GM10248 (cell line): ENCODE results near the gene VAC14.

ENCODE experiments used
- CTCF ChIA-PET: fragments of 300-600 bp; sonication (Branson Sonifier 250); formaldehyde crosslinking; extraction: SDS; loops from one replicate; lab custom pipeline; 2021; ENCODE audit warnings: antibody characterized with exemption; lab: Yijun Ruan, JAX
- POLR2A ChIA-PET: fragments of 350-650 bp; sonication (Branson Sonifier 250); formaldehyde crosslinking; extraction: SDS; loops from one replicate; lab custom pipeline; 2020; ENCODE audit warnings: antibody characterized with exemption; lab: Yijun Ruan, JAX
- DNase-seq: peaks from one replicate; pipeline ENCODE4 v3.0.0; 2012; ENCODE audit errors: extremely low spot score
- TF ChIP-seq, protein P1 (sequence below): IDR thresholded peaks from 2 replicates; pipeline ENCODE4 v1.5.1; 2012; ENCODE audit warnings: mild to moderate bottlenecking, low read depth; ENCODE audit errors: extremely low read depth, missing control alignments, control extremely low read depth

The VAC14 gene

DNA sequence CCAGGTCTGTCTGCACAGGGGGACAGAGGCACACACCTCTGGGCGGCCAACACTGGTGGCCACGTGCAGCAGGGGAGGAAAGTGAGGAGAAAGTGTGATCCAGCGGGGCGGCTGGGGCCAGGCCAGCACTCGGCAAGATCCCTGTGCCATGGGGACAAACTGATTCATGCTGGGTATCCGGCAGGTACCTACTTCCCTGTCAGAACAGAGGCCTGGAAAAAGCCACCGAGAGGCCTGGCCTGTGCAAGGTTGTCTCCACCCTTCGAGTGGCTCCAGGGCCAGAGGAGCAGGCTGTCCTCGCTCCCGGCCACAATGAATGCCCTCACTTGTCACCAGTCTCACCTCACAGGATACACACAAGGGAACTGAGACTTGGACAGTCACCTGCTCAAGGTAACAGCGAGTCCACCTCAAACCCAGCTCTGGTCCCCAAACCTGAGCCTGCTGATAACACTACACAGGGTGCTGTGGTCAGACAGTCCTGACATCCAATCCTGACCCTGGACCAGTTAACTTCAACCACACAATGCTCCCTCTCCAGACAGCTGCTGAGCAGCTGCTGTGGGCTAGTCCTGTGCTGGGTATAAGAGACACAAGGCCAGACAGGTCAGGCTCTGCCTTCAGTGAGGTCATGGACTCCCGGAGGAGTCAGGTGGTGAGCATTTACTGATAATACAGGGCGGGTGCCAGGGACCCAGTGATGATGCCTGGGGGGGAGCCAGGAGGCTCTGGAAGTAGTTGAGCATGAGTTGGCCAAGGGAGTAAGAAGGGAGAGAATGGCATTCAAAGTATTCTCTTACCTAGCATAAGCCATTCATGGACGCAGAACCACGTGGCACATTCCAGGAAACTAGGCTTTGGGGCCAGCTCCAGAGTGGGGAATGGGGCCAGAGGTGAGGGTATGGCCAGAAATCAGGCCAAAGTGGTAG is 53.0 kb downstream of the VAC14 start:
- no peak for DNase-seq
- TF ChIP-seq, protein P1, sequence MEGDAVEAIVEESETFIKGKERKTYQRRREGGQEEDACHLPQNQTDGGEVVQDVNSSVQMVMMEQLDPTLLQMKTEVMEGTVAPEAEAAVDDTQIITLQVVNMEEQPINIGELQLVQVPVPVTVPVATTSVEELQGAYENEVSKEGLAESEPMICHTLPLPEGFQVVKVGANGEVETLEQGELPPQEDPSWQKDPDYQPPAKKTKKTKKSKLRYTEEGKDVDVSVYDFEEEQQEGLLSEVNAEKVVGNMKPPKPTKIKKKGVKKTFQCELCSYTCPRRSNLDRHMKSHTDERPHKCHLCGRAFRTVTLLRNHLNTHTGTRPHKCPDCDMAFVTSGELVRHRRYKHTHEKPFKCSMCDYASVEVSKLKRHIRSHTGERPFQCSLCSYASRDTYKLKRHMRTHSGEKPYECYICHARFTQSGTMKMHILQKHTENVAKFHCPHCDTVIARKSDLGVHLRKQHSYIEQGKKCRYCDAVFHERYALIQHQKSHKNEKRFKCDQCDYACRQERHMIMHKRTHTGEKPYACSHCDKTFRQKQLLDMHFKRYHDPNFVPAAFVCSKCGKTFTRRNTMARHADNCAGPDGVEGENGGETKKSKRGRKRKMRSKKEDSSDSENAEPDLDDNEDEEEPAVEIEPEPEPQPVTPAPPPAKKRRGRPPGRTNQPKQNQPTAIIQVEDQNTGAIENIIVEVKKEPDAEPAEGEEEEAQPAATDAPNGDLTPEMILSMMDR: no peak
- CTCF ChIA-PET: interaction anchor here (4.7 kb wide), 1 partner anchor 23 kb away, joined by 30 read pairs; no protein-coding TSS in a partner anchor
- POLR2A ChIA-PET: no interaction called here

DNA sequence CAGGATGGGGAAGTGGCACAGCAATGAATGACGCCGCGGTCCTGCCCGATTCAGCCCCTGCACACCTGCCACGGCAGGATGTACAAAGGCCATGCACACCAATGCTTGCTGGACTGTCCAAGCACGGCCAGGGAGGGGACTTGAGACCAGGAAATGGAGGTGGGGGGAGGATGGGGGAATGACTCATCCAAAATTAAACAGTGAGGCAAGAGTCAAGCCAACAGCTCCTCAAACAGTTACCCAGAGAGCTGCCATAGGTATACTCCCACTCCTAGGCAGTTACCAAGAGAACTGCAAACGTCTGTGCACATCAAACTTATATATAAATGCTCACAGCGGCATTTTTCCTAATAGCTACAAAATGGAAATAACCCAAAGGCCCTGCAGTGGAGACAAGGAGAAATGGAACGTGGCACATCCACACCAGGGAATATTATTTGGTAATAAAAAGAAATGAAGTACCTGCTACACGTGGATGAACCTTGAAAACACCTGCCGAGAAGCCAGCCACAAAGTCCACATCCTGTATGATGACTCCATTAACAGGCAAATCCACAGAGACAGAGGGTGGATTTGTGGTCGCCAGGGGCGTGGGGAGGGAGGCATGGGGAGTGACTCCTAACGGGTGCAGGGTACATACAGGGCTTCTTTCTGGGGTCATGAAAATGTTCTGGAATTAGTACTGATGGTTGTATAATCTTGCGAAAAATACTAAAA is 54.1 kb downstream of the VAC14 start:
- ChIA-PET POLR2A (no interaction called here), CTCF (interaction anchor here (0.6 to 1.2 kb wide), 2 partner anchors 24 to 25 kb away, joined by 3 read pairs; no protein-coding TSS in a partner anchor)
- no peak for DNase-seq
- TF ChIP-seq, protein P1: no peak

DNA sequence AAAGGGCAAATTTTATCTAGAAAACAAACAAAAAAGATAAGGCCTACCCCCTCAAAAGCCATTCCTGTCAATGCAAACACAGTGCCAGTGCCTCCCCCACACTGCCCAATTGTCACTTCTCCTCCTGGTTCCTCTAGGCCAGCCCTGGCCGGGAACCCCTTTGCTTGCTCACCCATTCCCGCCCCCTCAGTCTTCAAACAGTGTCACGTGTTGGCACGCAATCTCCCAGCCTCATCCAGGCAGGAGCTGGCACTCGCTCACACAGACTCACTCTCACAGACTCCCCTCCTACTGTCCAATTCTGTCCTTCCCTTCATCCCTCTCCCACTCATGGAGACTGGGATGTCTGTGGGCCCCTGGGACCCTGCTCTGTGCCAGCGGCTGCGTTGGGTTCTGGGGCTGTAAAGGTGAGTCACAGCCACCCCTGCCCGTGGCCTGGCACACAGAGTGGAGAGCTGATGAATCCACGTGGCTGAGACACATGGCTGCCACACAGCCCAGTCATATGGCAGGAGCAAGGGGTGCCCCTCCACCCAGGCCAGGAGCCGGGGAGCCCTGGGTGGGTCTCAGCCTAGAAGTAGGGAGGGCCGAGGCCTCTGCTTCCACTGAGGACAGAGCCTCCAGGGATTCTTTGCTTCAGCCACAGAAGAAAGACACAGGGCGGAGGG is 54.8 kb downstream of the VAC14 start:
- DNase-seq: no peak
- ChIA-PET CTCF (interaction anchor here (0.6 to 1.2 kb wide), 2 partner anchors 24 to 25 kb away, joined by 3 read pairs; no protein-coding TSS in a partner anchor), POLR2A (no interaction called here)
- TF ChIP-seq, protein P1: no peak

DNA sequence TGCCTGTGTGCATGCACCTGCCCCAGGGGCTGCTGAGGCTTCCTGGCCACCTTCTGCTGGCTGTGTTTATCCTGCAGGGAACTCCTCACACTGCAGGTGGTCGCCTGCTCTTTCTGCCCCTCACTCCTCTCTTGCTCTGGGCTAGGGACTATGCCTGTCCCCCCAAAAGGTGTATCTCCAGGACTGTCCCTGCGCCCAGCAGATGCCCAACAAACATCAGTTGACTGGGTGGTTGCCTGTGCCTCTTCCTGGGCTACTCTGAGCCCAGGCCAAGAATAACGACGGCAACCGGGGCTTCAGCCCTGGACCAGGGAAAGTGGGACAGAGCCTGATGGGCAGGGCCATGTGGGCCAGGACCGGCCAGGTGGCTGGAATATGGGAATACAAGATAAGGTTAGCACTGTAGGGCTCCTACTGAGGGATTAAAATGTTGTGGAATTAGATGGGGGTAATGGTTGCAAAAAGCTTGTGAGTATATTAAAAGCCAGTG is 55.4 kb downstream of the VAC14 start:
- POLR2A ChIA-PET: no interaction called here
- TF ChIP-seq, protein P1: no peak
- CTCF ChIA-PET: interaction anchor here (1.2 kb wide), 1 partner anchor 26 kb away, joined by 3 read pairs; no protein-coding TSS in a partner anchor
- DNase-seq: no peak

DNA sequence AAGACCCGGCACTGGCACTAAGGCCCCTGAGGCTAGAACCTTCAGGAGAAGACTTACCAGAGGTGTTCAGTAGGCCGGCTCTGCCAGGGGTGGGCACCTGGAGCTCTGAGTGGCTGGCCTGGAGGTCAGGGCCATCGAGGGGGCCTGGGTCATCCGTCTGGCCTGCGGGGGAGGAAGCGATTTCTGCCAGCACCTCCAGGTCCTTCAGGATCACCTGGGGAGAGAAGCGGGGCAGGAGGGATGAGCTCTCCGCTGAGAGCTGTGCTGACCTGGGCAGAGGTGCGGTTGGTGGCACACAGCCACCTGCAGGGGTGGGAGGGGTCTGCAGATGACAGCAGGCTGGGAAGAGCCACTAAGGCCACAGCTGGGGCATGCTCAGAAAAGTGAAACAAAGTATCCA is 56.6 kb downstream of the VAC14 start:
- no peak for DNase-seq
- ChIA-PET CTCF (interaction anchor here (1.1 kb wide), 1 partner anchor 26 kb away, joined by 5 read pairs; no protein-coding TSS in a partner anchor), POLR2A (no interaction called here)
- TF ChIP-seq, protein P1: no peak
